PC-3 (cell line): ENCODE measurements around the gene RAB26. TPM values are rescaled to one million over a fixed set of nuclear protein-coding genes. Genes with fewer than 3 reads are reported as not detected.

ENCODE experiments used
- ATAC-seq: fragments of 200-7000 bp; cut with Tn5 transposase; 2 replicates; pipeline ENCODE4 v1.9.1; 2020; ENCODE audit warnings: mild to moderate bottlenecking, moderate library complexity
- BruUV-seq: library from RNA; stranded (reverse); fragments of 400-500 nt; replicated peaks from 2 replicates; lab custom pipeline; 2021; lab: Mats Ljungman, UMichigan
- CTCF ChIA-PET: fragments of 300-600 bp; sonication (Branson Sonifier 250); formaldehyde crosslinking; loops from one replicate; lab custom pipeline; 2022; ENCODE audit warnings: antibody characterized with exemption; lab: Charles Lee
- POLR2A ChIA-PET: fragments of 300-600 bp; sonication (Branson Sonifier 250); formaldehyde crosslinking; loops from one replicate; lab custom pipeline; 2022; ENCODE audit warnings: antibody characterized with exemption; ENCODE audit not compliant: unreplicated experiment; lab: Charles Lee
- DNase-seq: peaks from one replicate; pipeline ENCODE4 v3.0.0-alpha.2; 2015
- H2AFZ ChIP-seq: fragments of 300-600 bp; sonication (generic); 2 replicates; pipeline ENCODE4 v1.6.0; 2016; ENCODE audit warnings: antibody characterized with exemption, low read length
- H3F3A ChIP-seq: fragments of 300-600 bp; sonication (generic); one replicate; pipeline ENCODE4 v1.6.0; 2017; ENCODE audit warnings: antibody characterized with exemption, low read length, control low read depth, mild to moderate bottlenecking; ENCODE audit not compliant: unreplicated experiment
- H3K27ac ChIP-seq: fragments of 300-600 bp; sonication (generic); 2 replicates; pipeline ENCODE4 v1.5.1; 2016; ENCODE audit warnings: mild to moderate bottlenecking, low read length
- H3K27me3 ChIP-seq: fragments of 300-600 bp; sonication (generic); 2 replicates; pipeline ENCODE4 v1.6.1; 2016; ENCODE audit warnings: low read length, mixed read lengths
- H3K36me3 ChIP-seq: fragments of 300-600 bp; sonication (generic); 2 replicates; pipeline ENCODE4 v1.6.1; 2016; ENCODE audit warnings: low read depth, mixed run types, low read length, mixed read lengths
- H3K4me1 ChIP-seq: fragments of 300-600 bp; sonication (generic); 2 replicates; pipeline ENCODE4 v1.5.1; 2016; ENCODE audit warnings: low read length; ENCODE audit not compliant: insufficient read depth
- H3K4me2 ChIP-seq: fragments of 300-600 bp; sonication (generic); 2 replicates; pipeline ENCODE4 v1.6.0; 2016; ENCODE audit warnings: low read length
- H3K4me3 ChIP-seq: fragments of 300-600 bp; sonication (generic); 2 replicates; pipeline ENCODE4 v1.5.1; 2016; ENCODE audit warnings: mild to moderate bottlenecking, low read length, mixed read lengths
- H3K79me2 ChIP-seq: fragments of 300-600 bp; sonication (generic); 2 replicates; pipeline ENCODE4 v1.6.1; 2017; ENCODE audit warnings: low read length, mixed read lengths
- H3K9ac ChIP-seq: fragments of 300-600 bp; sonication (generic); 2 replicates; pipeline ENCODE4 v1.6.0; 2016; ENCODE audit warnings: mild to moderate bottlenecking, low read length
- H3K9me2 ChIP-seq: fragments of 300-600 bp; sonication (generic); replicated peaks from 2 replicates; pipeline ENCODE4 v1.6.1; 2016; ENCODE audit warnings: mixed run types, low read length, mixed read lengths
- H3K9me3 ChIP-seq: fragments of 300-600 bp; sonication (generic); 2 replicates; pipeline ENCODE4 v1.6.1; 2016; ENCODE audit warnings: low read length, mixed read lengths
- H4K20me1 ChIP-seq: fragments of 300-600 bp; sonication (generic); 2 replicates; pipeline ENCODE4 v1.6.1; 2016; ENCODE audit warnings: low read length, mixed read lengths
- CTCF ChIP-seq: fragments of 300-600 bp; sonication (generic); conservative IDR thresholded peaks from 2 replicates; pipeline ENCODE4 v1.5.1; 2017; ENCODE audit warnings: antibody characterized with exemption, low read depth, mild to moderate bottlenecking, low read length
- EZH2 ChIP-seq: fragments of 300-600 bp; sonication (generic); IDR thresholded peaks from one replicate; pipeline ENCODE4 v1.6.1; 2017; ENCODE audit warnings: antibody characterized with exemption, mild to moderate bottlenecking, low read length; ENCODE audit not compliant: unreplicated experiment
- EZH2phosphoT487 ChIP-seq: fragments of 300-600 bp; sonication (generic); IDR thresholded peaks from 2 replicates; pipeline ENCODE4 v1.6.1; 2018; ENCODE audit warnings: mild to moderate bottlenecking, antibody characterized with exemption, low read length, borderline replicate concordance
- intact Hi-C: fragments of 100-400 bp; cut with micrococcal nuclease; formaldehyde crosslinking; loops from 2 replicates; pipeline ENCODE4 v1.9.0; 2023
- total RNA-seq: library from RNA; depleted of rRNA; stranded (reverse); fragments of >200 nt; gene quantifications from 2 replicates; pipeline ENCODE4 v1.2.3, GENCODE V29; 2014

RAB26 gene
- total RNA-seq, 1 experiment from 2014 or later: 5.6 TPM

GRCh38 chr16:2197765-2198164 lies 49.3 kb downstream of the RAB26 start:
- ChIA-PET CTCF (no interaction called here), POLR2A (no interaction called here)
- no peak overlapping the region for H2AFZ ChIP-seq
- no peaks in the 10 kb centered on the region for H3K79me2 ChIP-seq
- no peaks in the 10 kb centered on the region for H3F3A ChIP-seq
- no peak overlapping the region for H3K4me2 ChIP-seq
- ATAC-seq (no peak), DNase-seq (no peak)
- no peaks in the 10 kb centered on the region for H3K9me3 ChIP-seq
- no TSS peak for BruUV-seq
- no peaks in the 10 kb centered on the region for H3K36me3 ChIP-seq
- no peak overlapping the region for H3K4me3 ChIP-seq
- TF ChIP-seq EZH2 (no peak), EZH2phosphoT487 (no peak), CTCF (no peak)
- H3K9ac ChIP-seq: no peak overlapping the region
- H3K27me3 ChIP-seq: no peaks in the 10 kb centered on the region
- peaks cover 12% of the 10 kb centered on the region; the same call in 1 of the 2 replicates for H3K4me1 ChIP-seq
- H4K20me1 ChIP-seq: no peaks in the 10 kb centered on the region
- no peak overlapping the region for H3K27ac ChIP-seq
- intact Hi-C loops: no loop called here
- H3K9me2 ChIP-seq: no peaks in the 10 kb centered on the region

- Histone ChIP-seq H3K9ac (no peak overlapping the region), H3K9me3 (no peaks in the 10 kb centered on the region), H3K27me3 (no peaks in the 10 kb centered on the region), H3K27ac (no peak overlapping the region), H3K79me2 (no peaks in the 10 kb centered on the region), H2AFZ (no peak overlapping the region), H4K20me1 (no peaks in the 10 kb centered on the region), H3K36me3 (no peaks in the 10 kb centered on the region), H3F3A (no peaks in the 10 kb centered on the region), H3K9me2 (no peaks in the 10 kb centered on the region), H3K4me2 (no peak overlapping the region), H3K4me1 (peaks cover 12% of the 10 kb centered on the region; the same call in 1 of the 2 replicates), H3K4me3 (no peak overlapping the region)
- ATAC-seq: no peak
- DNase-seq: no peak
- ChIA-PET CTCF (no interaction called here), POLR2A (no interaction called here)
- TF ChIP-seq EZH2phosphoT487 (no peak), CTCF (no peak), EZH2 (no peak)
- intact Hi-C loops: no loop called here
- no TSS peak for BruUV-seq
These were observed 49.9 kb downstream of the RAB26 start for GRCh38 chr16:2198283-2198682.

- H3K4me3 ChIP-seq: no peak overlapping the region
- no peaks in the 10 kb centered on the region for H3K9me3 ChIP-seq
- no peaks in the 10 kb centered on the region for H4K20me1 ChIP-seq
- no peak overlapping the region for H3K27ac ChIP-seq
- DNase-seq (no peak), ATAC-seq (no peak)
- intact Hi-C loops: no loop called here
- H2AFZ ChIP-seq: no peak overlapping the region
- BruUV-seq: no TSS peak
- H3K36me3 ChIP-seq: no peaks in the 10 kb centered on the region
- H3K9me2 ChIP-seq: no peaks in the 10 kb centered on the region
- ChIA-PET CTCF (no interaction called here), POLR2A (no interaction called here)
- TF ChIP-seq EZH2phosphoT487 (no peak), EZH2 (no peak), CTCF (no peak)
- no peaks in the 10 kb centered on the region for H3K79me2 ChIP-seq
- H3K27me3 ChIP-seq: no peaks in the 10 kb centered on the region
- no peak overlapping the region for H3K9ac ChIP-seq
- no peaks in the 10 kb centered on the region for H3F3A ChIP-seq
- no peak overlapping the region for H3K4me2 ChIP-seq
- H3K4me1 ChIP-seq: peaks cover 12% of the 10 kb centered on the region; the same call in 1 of the 2 replicates
These were observed 50.7 kb downstream of the RAB26 start for GRCh38 chr16:2199095-2199494.
